Uterus (tissue), 2 donors: ENCODE data around the gene SNX9.

Experiments
- POLR2A ChIP-seq, 2 donors: fragments of 450-650 bp; IDR thresholded peaks; one replicate each; pipeline ENCODE4 v1.6.1; 2016; ENCODE audit warnings: antibody characterized with exemption in 2 of 2, mild to moderate bottlenecking in 1 of 2, moderate library complexity in 1 of 2
- TF ChIP-seq, protein P1 (sequence below), 4 experiments: fragments of 200-600 bp in 2 of 4; fragments of 450-650 bp in 2 of 4; sonication (generic) in 2 of 4; IDR thresholded peaks; one replicate each; pipeline ENCODE4 v1.5.1; 2016 to 2019; ENCODE audit warnings: antibody characterized with exemption in 4 of 4, mild to moderate bottlenecking in 2 of 4, moderate library complexity in 1 of 4

DNA sequence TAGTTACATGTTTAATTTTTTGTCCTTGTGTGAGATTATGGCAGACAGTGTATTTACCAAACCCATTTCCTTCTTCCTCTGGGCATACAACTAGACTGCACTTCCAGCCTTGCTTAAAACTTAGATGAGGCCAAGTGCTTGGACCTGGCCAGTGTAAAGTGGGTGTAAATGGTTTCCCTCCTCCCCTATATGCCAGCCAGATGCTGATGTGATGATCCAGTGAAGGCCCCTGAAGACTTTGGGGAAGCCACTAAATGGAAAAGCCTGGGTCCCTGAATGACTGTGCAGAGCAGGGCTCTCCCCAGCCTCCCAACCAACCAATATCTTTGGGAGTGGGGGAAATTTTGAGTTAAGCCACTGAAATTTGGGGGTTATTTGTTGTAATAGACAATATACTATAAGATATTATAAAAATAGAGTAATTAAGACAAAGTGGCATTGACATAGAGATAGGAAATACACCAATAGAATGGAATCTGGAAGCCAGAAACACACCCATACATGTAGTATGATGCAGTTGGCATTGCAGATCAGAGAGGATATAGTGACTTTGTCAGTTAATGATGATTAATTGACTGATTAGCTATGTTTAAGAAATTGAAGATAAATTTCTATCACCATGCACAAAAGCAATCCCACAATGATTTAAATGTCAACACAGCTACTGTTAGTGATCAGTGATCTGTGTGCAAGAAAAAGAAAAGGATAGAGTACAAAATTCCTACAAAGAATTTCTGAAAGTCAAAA is 10.4 kb upstream of the SNX9 start:
- TF ChIP-seq, protein P1, sequence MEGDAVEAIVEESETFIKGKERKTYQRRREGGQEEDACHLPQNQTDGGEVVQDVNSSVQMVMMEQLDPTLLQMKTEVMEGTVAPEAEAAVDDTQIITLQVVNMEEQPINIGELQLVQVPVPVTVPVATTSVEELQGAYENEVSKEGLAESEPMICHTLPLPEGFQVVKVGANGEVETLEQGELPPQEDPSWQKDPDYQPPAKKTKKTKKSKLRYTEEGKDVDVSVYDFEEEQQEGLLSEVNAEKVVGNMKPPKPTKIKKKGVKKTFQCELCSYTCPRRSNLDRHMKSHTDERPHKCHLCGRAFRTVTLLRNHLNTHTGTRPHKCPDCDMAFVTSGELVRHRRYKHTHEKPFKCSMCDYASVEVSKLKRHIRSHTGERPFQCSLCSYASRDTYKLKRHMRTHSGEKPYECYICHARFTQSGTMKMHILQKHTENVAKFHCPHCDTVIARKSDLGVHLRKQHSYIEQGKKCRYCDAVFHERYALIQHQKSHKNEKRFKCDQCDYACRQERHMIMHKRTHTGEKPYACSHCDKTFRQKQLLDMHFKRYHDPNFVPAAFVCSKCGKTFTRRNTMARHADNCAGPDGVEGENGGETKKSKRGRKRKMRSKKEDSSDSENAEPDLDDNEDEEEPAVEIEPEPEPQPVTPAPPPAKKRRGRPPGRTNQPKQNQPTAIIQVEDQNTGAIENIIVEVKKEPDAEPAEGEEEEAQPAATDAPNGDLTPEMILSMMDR (IDR thresholded peaks at IDR 0.05), result no peak
- TF ChIP-seq POLR2A (IDR thresholded peaks at IDR 0.05), result no peak
